HCT116 (cell line): ENCODE data around the gene FXYD6.

Experiments
- POLR2A ChIP-seq: IDR thresholded peaks from 2 replicates; pipeline ENCODE4 v1.7.0; 2011; ENCODE audit warnings: borderline replicate concordance; ENCODE audit not compliant: insufficient read depth, insufficient read length; ENCODE audit errors: extremely low read depth
- YY1 ChIP-seq: IDR thresholded peaks from 2 replicates; pipeline ENCODE4 v1.6.1; 2011; ENCODE audit warnings: low read length, low read depth, moderate library complexity, mild to moderate bottlenecking; ENCODE audit not compliant: insufficient replicate concordance; ENCODE audit errors: extremely low read depth
- TF ChIP-seq, protein P1 (sequence below), 3 experiments: fragments of 200-600 bp in 1 of 3; sonication (generic) in 1 of 3; IDR thresholded peaks in 2 of 3; conservative IDR thresholded peaks in 1 of 3; 2 replicates each; pipeline ENCODE4 v1.5.1; 2012 to 2017; ENCODE audit warnings: low read depth in 2 of 3, low read length in 2 of 3, antibody characterized with exemption in 1 of 3, borderline replicate concordance in 1 of 3, control low read depth in 1 of 3, mild to moderate bottlenecking in 1 of 3, mixed read lengths in 1 of 3, mixed run types in 1 of 3, moderate library complexity in 1 of 3; ENCODE audit not compliant: insufficient read depth in 1 of 3

DNA sequence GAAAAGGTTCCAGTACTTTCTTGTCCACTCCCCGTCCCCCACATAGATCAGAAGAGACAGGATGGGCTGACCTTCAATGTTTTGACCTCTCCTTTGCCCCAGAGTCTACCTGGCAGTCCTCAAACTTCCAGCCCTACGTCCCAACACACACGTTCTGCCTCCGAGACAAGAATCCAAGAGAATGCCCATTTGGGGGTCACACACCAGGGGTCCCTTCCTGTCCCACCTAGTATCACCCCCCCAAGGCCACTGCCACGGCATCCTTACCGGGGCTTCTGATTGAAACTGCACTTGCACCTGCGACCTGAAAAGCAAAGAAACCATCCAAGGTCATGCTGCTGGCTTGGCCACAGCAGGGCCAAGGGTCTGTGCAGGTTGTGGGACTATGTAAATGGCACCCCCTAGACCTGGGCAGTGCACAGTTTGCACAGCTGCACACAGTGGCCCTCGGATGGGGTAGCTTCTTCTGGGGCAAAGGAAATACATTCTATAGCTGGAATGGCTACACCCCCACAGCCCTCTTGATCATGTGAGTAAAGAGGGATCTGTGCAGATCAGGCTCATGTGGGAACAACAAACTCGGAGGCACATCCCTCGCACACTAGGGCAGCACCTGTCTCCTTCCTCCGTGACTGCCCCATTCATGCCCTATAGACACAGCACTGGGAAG, 35.4 kb downstream of the FXYD6 start:
- TF ChIP-seq, protein P1, sequence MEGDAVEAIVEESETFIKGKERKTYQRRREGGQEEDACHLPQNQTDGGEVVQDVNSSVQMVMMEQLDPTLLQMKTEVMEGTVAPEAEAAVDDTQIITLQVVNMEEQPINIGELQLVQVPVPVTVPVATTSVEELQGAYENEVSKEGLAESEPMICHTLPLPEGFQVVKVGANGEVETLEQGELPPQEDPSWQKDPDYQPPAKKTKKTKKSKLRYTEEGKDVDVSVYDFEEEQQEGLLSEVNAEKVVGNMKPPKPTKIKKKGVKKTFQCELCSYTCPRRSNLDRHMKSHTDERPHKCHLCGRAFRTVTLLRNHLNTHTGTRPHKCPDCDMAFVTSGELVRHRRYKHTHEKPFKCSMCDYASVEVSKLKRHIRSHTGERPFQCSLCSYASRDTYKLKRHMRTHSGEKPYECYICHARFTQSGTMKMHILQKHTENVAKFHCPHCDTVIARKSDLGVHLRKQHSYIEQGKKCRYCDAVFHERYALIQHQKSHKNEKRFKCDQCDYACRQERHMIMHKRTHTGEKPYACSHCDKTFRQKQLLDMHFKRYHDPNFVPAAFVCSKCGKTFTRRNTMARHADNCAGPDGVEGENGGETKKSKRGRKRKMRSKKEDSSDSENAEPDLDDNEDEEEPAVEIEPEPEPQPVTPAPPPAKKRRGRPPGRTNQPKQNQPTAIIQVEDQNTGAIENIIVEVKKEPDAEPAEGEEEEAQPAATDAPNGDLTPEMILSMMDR (IDR thresholded peaks at IDR 0.05 in 2 of 3, conservative IDR thresholded peaks at IDR 0.05 in 1 of 3; ENCODE audit: borderline replicate concordance in 1 of 3, insufficient read depth in 1 of 3, low read depth in 2 of 3, low read length in 2 of 3): no peak
- TF ChIP-seq YY1 (no peak), POLR2A (no peak)
